ENCODE data around the gene FZD2.
"Not testable (repeated sequence)": the region's sequence is repeated elsewhere in the genome, so short reads cannot be mapped to it uniquely, and the experiment has no call there.

The FZD2 gene

DNA sequence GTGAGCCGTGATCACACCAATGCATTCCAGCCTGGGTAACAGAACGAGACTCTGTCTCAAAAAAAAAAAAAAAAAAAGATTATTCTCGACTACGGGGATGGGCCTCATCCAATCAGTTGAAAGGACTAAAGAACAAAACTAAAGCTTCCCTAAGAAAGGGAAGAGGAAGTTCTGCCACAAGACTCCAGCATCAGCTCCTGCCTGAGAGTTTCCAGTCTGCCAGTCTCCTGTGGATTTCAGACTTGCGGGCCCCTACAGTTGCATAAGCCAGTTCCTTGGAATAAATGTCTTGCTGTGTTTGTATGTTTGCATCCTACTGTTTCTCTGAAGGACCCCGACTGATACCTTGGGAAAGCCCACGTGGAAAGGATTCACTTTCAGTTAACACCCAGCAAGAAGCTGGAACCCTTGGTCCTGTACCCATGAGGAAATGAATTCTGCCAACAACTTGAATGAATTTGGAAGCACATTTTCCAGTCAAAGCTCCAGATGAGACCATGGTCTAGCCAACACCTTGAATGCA is 26.3 kb upstream of the FZD2 start:
- no peaks in the 10 kb centered on the region for H3K27me3 ChIP-seq
- no peak overlapping the region for H3K9ac ChIP-seq
- no peak overlapping the region for H3K4me3 ChIP-seq

GRCh38 chr17:44533533-44534246 is 23.6 kb upstream of the FZD2 start:
- Histone ChIP-seq H3K27ac (peak overlapping the region in 10 of 11 experiments; percentile 13 to 56 (median 37); a peak in 17 of 22 replicates), H3K36me3 (no peaks in the 10 kb centered on the region), H3K4me1 (peaks cover 22 to 72% (median 27%) of the 10 kb centered on the region in 10 experiments), H3K27me3 (no peaks in the 10 kb centered on the region), H3K9me3 (replicated peaks in 1 of 11) (peaks cover 0 to 8% (median 0%) of the 10 kb centered on the region in 11 experiments; a peak in 5 of 22 replicates), H4K20me1 (no peaks in the 10 kb centered on the region), H3K9ac (peak overlapping the region in 10 of 11 experiments; percentile 14 to 60 (median 51); a peak in 16 of 22 replicates), H3K4me3 (no peak overlapping the region), H3K4me2 (peak overlapping the region; percentile 7 to 99 (median 47); a peak in 17 of 22 replicates)
- TF ChIP-seq Cebpa-rat (IDR thresholded peaks at IDR 0.05), result no peak

More for the DNA sequence above, 26.3 kb upstream of the FZD2 start:
- Histone ChIP-seq H3K4me1 (peaks cover 10 to 49% (median 15%) of the 10 kb centered on the region in 10 experiments), H3K36me3 (no peaks in the 10 kb centered on the region), H3K9me3 (replicated peaks in 1 of 11) (peaks cover 10 to 21% (median 16%) of the 10 kb centered on the region in 11 experiments; a peak in 19 of 22 replicates), H3K27ac (no peak overlapping the region), H3K4me2 (peak overlapping the region in 2 of 11 experiments; percentile 34 to 37; a peak in 3 of 22 replicates), H4K20me1 (no peaks in the 10 kb centered on the region)
- TF ChIP-seq Cebpa-rat (IDR thresholded peaks at IDR 0.05), result no peak

- Histone ChIP-seq H3K4me2 (peak overlapping the region; percentile 55 to 99 (median 77)), H3K27me3 (no peaks in the 10 kb centered on the region), H3K9ac (peak overlapping the region; percentile 7 to 85 (median 58); a peak in 19 of 22 replicates), H3K4me3 (peak overlapping the region in 4 of 10 experiments; percentile 27 to 37 (median 30); a peak in 7 of 20 replicates), H3K9me3 (replicated peaks in 1 of 11) (peaks cover 0 to 8% (median 0%) of the 10 kb centered on the region in 11 experiments; a peak in 5 of 22 replicates), H3K36me3 (no peaks in the 10 kb centered on the region), H4K20me1 (no peaks in the 10 kb centered on the region), H3K4me1 (peaks cover 22 to 64% (median 27%) of the 10 kb centered on the region in 10 experiments), H3K27ac (peak overlapping the region; percentile 22 to 92 (median 63); a peak in 20 of 22 replicates)
- TF ChIP-seq Cebpa-rat (IDR thresholded peaks at IDR 0.05), result no peak
These were observed 21.0 kb upstream of the FZD2 start for GRCh38 chr17:44536090-44536953.

DNA sequence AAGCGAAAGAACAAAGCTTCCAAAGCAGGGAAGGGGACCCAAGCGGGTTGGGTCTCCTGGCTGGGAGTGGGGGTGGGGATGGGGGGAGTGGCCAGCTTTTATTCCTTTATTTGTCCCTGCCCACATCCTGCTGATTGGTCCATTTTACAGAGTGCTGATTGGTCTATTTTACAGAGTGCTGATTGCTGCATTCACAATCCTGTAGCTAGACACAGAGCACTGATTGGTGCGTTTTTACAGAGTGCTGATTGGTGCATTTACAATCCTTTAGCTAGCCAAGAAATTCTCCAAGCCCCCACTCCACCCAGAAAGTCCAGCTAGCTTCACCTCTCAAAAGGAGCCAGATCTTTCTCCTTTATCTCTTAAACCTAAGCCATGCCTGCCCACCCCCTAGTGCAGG is 19.4 kb upstream of the FZD2 start:
- H3K27ac ChIP-seq; H3K9me3 ChIP-seq (replicated peaks in 1 of 11); H4K20me1 ChIP-seq; H3K36me3 ChIP-seq; H3K9ac ChIP-seq; H3K27me3 ChIP-seq; H3K4me3 ChIP-seq: not testable (repeated sequence)
- H3K4me2 ChIP-seq, result peak overlapping the region in 2 of 11 experiments; percentile 79 to 99; a peak in 1 of 22 replicates
- peaks cover 38 to 76% (median 43%) of the 10 kb centered on the region in 10 experiments for H3K4me1 ChIP-seq

DNA sequence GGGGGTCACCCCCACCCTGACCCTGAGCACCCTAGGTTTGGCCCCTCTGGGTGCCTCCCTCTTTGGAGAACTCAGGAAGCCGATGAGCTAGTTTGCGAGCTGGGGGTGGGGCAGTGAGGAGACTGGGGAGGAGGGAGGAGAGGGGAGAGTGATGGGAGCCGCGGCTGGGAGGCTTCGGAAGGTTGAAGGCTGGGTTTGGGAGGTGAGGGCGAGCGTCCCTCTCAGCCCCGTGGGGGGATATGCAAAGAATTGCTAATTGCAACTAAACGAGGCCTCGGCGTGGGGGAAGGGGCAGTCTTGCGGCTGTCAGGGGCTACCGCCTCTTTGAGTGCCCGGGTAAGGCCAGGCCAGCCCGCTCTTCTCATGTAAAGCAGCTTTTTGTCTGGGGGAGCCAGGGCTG is 17.6 kb upstream of the FZD2 start:
- no peaks in the 10 kb centered on the region for H3K36me3 ChIP-seq
- no peak for TF ChIP-seq Cebpa-rat (IDR thresholded peaks at IDR 0.05)
- no peaks in the 10 kb centered on the region for H3K27me3 ChIP-seq
- no peaks in the 10 kb centered on the region for H4K20me1 ChIP-seq
- peaks cover 0 to 8% (median 0%) of the 10 kb centered on the region in 11 experiments; a peak in 5 of 22 replicates for H3K9me3 ChIP-seq (replicated peaks in 1 of 11)
- H3K4me2 ChIP-seq, result no peak overlapping the region
- H3K4me1 ChIP-seq, result peaks cover 46 to 79% (median 47%) of the 10 kb centered on the region in 10 experiments
- H3K9ac ChIP-seq, result no peak overlapping the region
- H3K4me3 ChIP-seq, result no peak overlapping the region
- H3K27ac ChIP-seq, result peak overlapping the region in 1 of 11 experiments; percentile 6; a peak in 1 of 22 replicates

- H3K27me3 ChIP-seq, result no peaks in the 10 kb centered on the region
- H3K27ac ChIP-seq, result no peak overlapping the region
- peaks cover 0 to 8% (median 0%) of the 10 kb centered on the region in 11 experiments; a peak in 5 of 22 replicates for H3K9me3 ChIP-seq (replicated peaks in 1 of 11)
- no peak overlapping the region for H3K4me2 ChIP-seq
- no peak for TF ChIP-seq Cebpa-rat (IDR thresholded peaks at IDR 0.05)
- no peak overlapping the region for H3K4me3 ChIP-seq
- H3K9ac ChIP-seq, result no peak overlapping the region
- no peaks in the 10 kb centered on the region for H3K36me3 ChIP-seq
- no peaks in the 10 kb centered on the region for H4K20me1 ChIP-seq
- H3K4me1 ChIP-seq, result peaks cover 45 to 79% (median 47%) of the 10 kb centered on the region in 10 experiments
These were observed 16.8 kb upstream of the FZD2 start for GRCh38 chr17:44540246-44541084.

DNA sequence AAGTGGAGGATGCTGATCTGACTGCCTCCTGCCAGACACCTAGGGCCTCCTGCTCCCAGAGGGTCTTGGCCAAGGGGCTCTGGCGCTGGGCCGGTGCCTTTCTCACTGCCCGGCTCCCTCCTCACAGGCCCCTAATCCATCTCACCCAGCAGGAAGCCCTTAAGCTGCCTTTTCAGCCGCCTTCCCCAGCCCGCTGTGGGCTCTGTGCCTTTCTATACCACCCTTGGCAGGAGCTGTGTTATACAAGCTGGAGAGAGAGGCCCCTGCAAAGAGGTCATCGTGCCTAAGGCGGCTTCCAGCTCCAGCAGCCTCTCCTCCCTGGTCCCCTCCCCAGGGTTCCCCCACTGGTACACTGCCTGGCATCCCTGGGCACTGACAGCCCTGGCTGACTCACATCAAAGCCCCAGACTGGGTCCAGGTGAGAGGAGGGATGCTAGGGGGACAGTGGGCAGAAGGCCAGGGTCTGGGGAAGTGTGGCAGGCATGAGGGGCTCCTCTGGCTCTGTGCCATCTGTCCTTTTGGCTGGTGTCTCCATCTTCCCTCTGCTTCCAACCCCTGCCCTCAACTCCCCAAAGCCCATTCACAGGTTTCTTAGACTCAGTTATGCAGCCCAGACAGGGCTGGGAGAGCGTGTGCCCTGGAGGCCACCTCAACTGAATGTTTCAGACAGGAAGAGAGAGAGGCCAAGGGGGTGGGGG is 15.3 kb upstream of the FZD2 start:
- peaks cover 32 to 79% (median 43%) of the 10 kb centered on the region in 10 experiments for H3K4me1 ChIP-seq
- peaks cover 0 to 14% (median 0%) of the 10 kb centered on the region in 11 experiments; a peak in 5 of 22 replicates for H3K9me3 ChIP-seq (replicated peaks in 1 of 11)
- H3K4me3 ChIP-seq, result no peak overlapping the region
- H3K9ac ChIP-seq, result peak overlapping the region in 7 of 11 experiments; percentile 19 to 62 (median 39); a peak in 9 of 22 replicates
- no peaks in the 10 kb centered on the region for H4K20me1 ChIP-seq
- H3K4me2 ChIP-seq, result peak overlapping the region; percentile 49 to 91 (median 77); a peak in 21 of 22 replicates
- TF ChIP-seq Cebpa-rat (IDR thresholded peaks at IDR 0.05), result no peak
- H3K36me3 ChIP-seq, result no peaks in the 10 kb centered on the region
- H3K27ac ChIP-seq, result peak overlapping the region in 8 of 11 experiments; percentile 49 to 71 (median 65); a peak in 15 of 22 replicates
- no peaks in the 10 kb centered on the region for H3K27me3 ChIP-seq

Measured in BLaER1 treated with 17β-estradiol and CSF1 and Interleukin-3, amounts not matched to agents 10 nM and 100 nM (cell line).